HCT116 (cell line): Measurements from ENCODE around the gene AARSD1. TPM values are rescaled to one million over a fixed set of nuclear protein-coding genes. Genes with fewer than 3 reads are reported as not detected.

Experiments used
- ATAC-seq: fragments of 200-7000 bp; cut with Tn5 transposase; 2 replicates; pipeline ENCODE4 v1.9.1; 2020; ENCODE audit warnings: mild to moderate bottlenecking, moderate library complexity
- BruUV-seq: library from RNA; stranded (reverse); fragments of 400-500 nt; replicated peaks from 2 replicates; lab custom pipeline; 2021; lab: Mats Ljungman, UMichigan
- CTCF ChIA-PET: fragments of 300-600 bp; sonication (Branson Sonifier 250); formaldehyde crosslinking; loops from one replicate; lab custom pipeline; 2021; ENCODE audit warnings: antibody characterized with exemption; lab: Charles Lee
- POLR2A ChIA-PET: fragments of 300-600, 350-600 bp; sonication (Branson Sonifier 250); formaldehyde crosslinking; loops from one replicate; lab custom pipeline; 2021; ENCODE audit warnings: antibody characterized with exemption; lab: Charles Lee
- RAD21 ChIA-PET, 2 experiments: fragments of 300-600 bp; sonication (Branson Sonifier 250); formaldehyde crosslinking; loops; one replicate each; lab custom pipeline; 2023; ENCODE audit warnings: low total read pairs in 2 of 2; ENCODE audit not compliant: uncharacterized antibody in 2 of 2, unreplicated experiment in 2 of 2, low non-redundant PET in 1 of 2; lab: Charles Lee
- DNase-seq: peaks from one replicate; pipeline ENCODE4 v3.0.0-alpha.2; 2010; ENCODE audit warnings: low read depth, low spot score
- H2AFZ ChIP-seq: fragments of 200-600 bp; shearing (Covaris generic), sonication (generic); 2 replicates; pipeline ENCODE4 v1.6.1; 2017; ENCODE audit warnings: low read depth, mixed run types, mixed read lengths, antibody characterized with exemption, low read length; ENCODE audit not compliant: poor library complexity, severe bottlenecking
- H3K27ac ChIP-seq: 2 replicates; pipeline ENCODE4 v1.5.1; 2012; ENCODE audit warnings: low read depth, low read length
- H3K27me3 ChIP-seq: fragments of 200-600 bp; sonication (generic); 2 replicates; pipeline ENCODE4 v1.6.1; 2016; ENCODE audit warnings: mixed run types, low read length, mixed read lengths; ENCODE audit not compliant: insufficient read depth
- H3K36me3 ChIP-seq, 2 experiments: fragments of 200-500 bp in 1 of 2; fragments of 200-600 bp in 1 of 2; sonication (Bioruptor generic) in 1 of 2; sonication (generic) in 1 of 2; 2 replicates each; pipeline versions ENCODE4 v1.5.1 to v1.6.1; 2014 to 2016; ENCODE audit warnings: low read length in 2 of 2, inconsistent platforms in 1 of 2, mixed read lengths in 1 of 2, mixed run types in 1 of 2; ENCODE audit not compliant: insufficient read depth in 2 of 2, control insufficient read depth in 1 of 2
- H3K4me1 ChIP-seq, 2 experiments: fragments of 200-600 bp in 1 of 2; sonication (generic) in 1 of 2; 2 replicates each; pipeline versions ENCODE4 v1.5.1 to v1.6.1; 2012 to 2017; ENCODE audit warnings: low read length in 2 of 2, inconsistent platforms in 1 of 2, mild to moderate bottlenecking in 1 of 2, mixed read lengths in 1 of 2, mixed run types in 1 of 2, moderate library complexity in 1 of 2; ENCODE audit not compliant: insufficient read depth in 2 of 2, control insufficient read depth in 1 of 2
- H3K4me2 ChIP-seq: fragments of 200-600 bp; sonication (generic); 2 replicates; pipeline ENCODE4 v1.6.1; 2017; ENCODE audit warnings: mixed run types, low read length, mixed read lengths
- H3K4me3 ChIP-seq, 2 experiments: fragments of 200-600 bp in 1 of 2; sonication (generic) in 1 of 2; replicated peaks in 1 of 2; 2 replicates each; pipeline ENCODE4 v1.5.1; 2011 to 2016; ENCODE audit warnings: low read length in 2 of 2, control low read depth in 1 of 2, low read depth in 1 of 2, mild to moderate bottlenecking in 1 of 2, mixed read lengths in 1 of 2, mixed run types in 1 of 2
- H3K79me2 ChIP-seq: fragments of 200-600 bp; sonication (generic); 2 replicates; pipeline ENCODE4 v1.6.1; 2017; ENCODE audit warnings: mild to moderate bottlenecking, mixed run types, low read length, moderate library complexity, mixed read lengths; ENCODE audit not compliant: insufficient read depth
- H3K9ac ChIP-seq: fragments of 200-600 bp; sonication (generic); 2 replicates; pipeline ENCODE4 v1.6.1; 2016; ENCODE audit warnings: low read length, mixed read lengths
- H3K9me2 ChIP-seq: fragments of 200-600 bp; sonication (generic), shearing (Covaris generic); 2 replicates; pipeline ENCODE4 v1.6.1; 2017; ENCODE audit warnings: mixed run types, mild to moderate bottlenecking, moderate library complexity; ENCODE audit not compliant: insufficient read depth
- H3K9me3 ChIP-seq, 2 experiments: fragments of 200-500 bp in 1 of 2; fragments of 200-600 bp in 1 of 2; sonication (Bioruptor generic) in 1 of 2; sonication (generic) in 1 of 2; 2 replicates each; pipeline ENCODE4 v1.6.1; 2014 to 2017; ENCODE audit warnings: low read length in 2 of 2, mixed read lengths in 2 of 2, inconsistent platforms in 1 of 2, low read depth in 1 of 2, mild to moderate bottlenecking in 1 of 2, mixed run types in 1 of 2, moderate library complexity in 1 of 2; ENCODE audit not compliant: control insufficient read depth in 1 of 2, insufficient read depth in 1 of 2
- H4K20me1 ChIP-seq: fragments of 200-600 bp; sonication (generic), shearing (Covaris generic); 2 replicates; pipeline ENCODE4 v1.6.1; 2017; ENCODE audit warnings: mixed run types, mild to moderate bottlenecking, moderate library complexity; ENCODE audit not compliant: insufficient read depth
- ATF3 ChIP-seq: IDR thresholded peaks from 2 replicates; pipeline ENCODE4 v1.6.1; 2012
- CBX3 ChIP-seq: IDR thresholded peaks from 2 replicates; pipeline ENCODE4 v1.6.1; 2012; ENCODE audit warnings: low read depth
- CEBPB ChIP-seq: IDR thresholded peaks from 2 replicates; pipeline ENCODE4 v1.6.1; 2012; ENCODE audit warnings: low read depth
- EGR1 ChIP-seq: IDR thresholded peaks from 2 replicates; pipeline ENCODE4 v1.6.1; 2012; ENCODE audit warnings: low read depth
- ELF1 ChIP-seq: IDR thresholded peaks from 2 replicates; pipeline ENCODE4 v1.6.1; 2012; ENCODE audit warnings: low read depth, borderline replicate concordance
- EZH2 ChIP-seq: fragments of 200-600 bp; sonication (generic); IDR thresholded peaks from 2 replicates; pipeline ENCODE4 v1.6.1; 2017; ENCODE audit warnings: antibody characterized with exemption, mixed run types
- FOSL1 ChIP-seq: IDR thresholded peaks from 2 replicates; pipeline ENCODE4 v1.6.1; 2012; ENCODE audit warnings: low read depth
- JUND ChIP-seq: IDR thresholded peaks from 2 replicates; pipeline ENCODE4 v1.6.1; 2012
- POLR2A ChIP-seq: IDR thresholded peaks from 2 replicates; pipeline ENCODE4 v1.7.0; 2011; ENCODE audit warnings: borderline replicate concordance; ENCODE audit not compliant: insufficient read depth, insufficient read length; ENCODE audit errors: extremely low read depth
- POLR2AphosphoS5 ChIP-seq: IDR thresholded peaks from 2 replicates; pipeline ENCODE4 v1.6.1; 2011; ENCODE audit warnings: mild to moderate bottlenecking, low read depth, low read length, moderate library complexity
- SIN3A ChIP-seq: IDR thresholded peaks from 2 replicates; pipeline ENCODE4 v1.6.1; 2012; ENCODE audit warnings: low read depth
- SRF ChIP-seq: IDR thresholded peaks from 2 replicates; pipeline ENCODE4 v1.6.1; 2012; ENCODE audit warnings: low read depth
- TCF7L2 ChIP-seq: IDR thresholded peaks from 2 replicates; pipeline ENCODE4 v1.7.0; 2011; ENCODE audit warnings: borderline replicate concordance, inconsistent platforms; ENCODE audit not compliant: insufficient read depth, insufficient read length; ENCODE audit errors: extremely low read depth
- YY1 ChIP-seq: IDR thresholded peaks from 2 replicates; pipeline ENCODE4 v1.6.1; 2011; ENCODE audit warnings: low read length, low read depth, moderate library complexity, mild to moderate bottlenecking; ENCODE audit not compliant: insufficient replicate concordance; ENCODE audit errors: extremely low read depth
- ZBTB33 ChIP-seq: IDR thresholded peaks from 2 replicates; pipeline ENCODE4 v1.6.1; 2011; ENCODE audit warnings: mild to moderate bottlenecking, low read length, moderate library complexity; ENCODE audit not compliant: insufficient replicate concordance; ENCODE audit errors: extremely low read depth
- ZFX ChIP-seq: fragments of 450-650 bp; IDR thresholded peaks from 2 replicates; pipeline ENCODE4 v1.6.1; 2017
- ZNF274 ChIP-seq: fragments of 200-500 bp; sonication (Bioruptor generic); IDR thresholded peaks from 2 replicates; pipeline ENCODE4 v1.6.1; 2014; ENCODE audit warnings: mild to moderate bottlenecking, low read depth, low read length, inconsistent platforms
- intact Hi-C: fragments of 100-400 bp; cut with micrococcal nuclease; formaldehyde crosslinking; loops from 2 replicates; pipeline ENCODE4 v1.10.0; 2022
- total RNA-seq: library from RNA; stranded (reverse); gene quantifications from one replicate; pipeline ENCODE4 v1.2.1, GENCODE V29; 2021; ENCODE audit not compliant: unreplicated experiment

The AARSD1 gene
- total RNA-seq, 1 experiment from 2014 or later, result 65.9 TPM

GRCh38 chr17:43013296-43013695 lies 49.0 kb upstream of the AARSD1 start:
- no peaks in the 10 kb centered on the region for H3K9me2 ChIP-seq
- no peak overlapping the region for H3K9ac ChIP-seq
- no peaks in the 10 kb centered on the region for H3K79me2 ChIP-seq
- H3K4me3 ChIP-seq, result no peak overlapping the region
- H3K36me3 ChIP-seq, result peaks cover 0 to 9% of the 10 kb centered on the region in 2 experiments; a peak in 3 of 4 replicates
- no peak overlapping the region for H3K27ac ChIP-seq
- POLR2A ChIA-PET, result interaction anchor here (1.5 to 1.7 kb wide), 2 partner anchors 9 to 15 kb away, joined by 6 read pairs; partner anchors contain the start of gene RPL27
- H3K4me2 ChIP-seq, result no peak overlapping the region
- TF ChIP-seq CEBPB (no peak), ZNF274 (no peak), FOSL1 (no peak), CBX3 (no peak), POLR2AphosphoS5 (no peak)
- no peaks in the 10 kb centered on the region for H4K20me1 ChIP-seq
- H3K27me3 ChIP-seq, result no peaks in the 10 kb centered on the region
- H3K4me1 ChIP-seq, result peaks cover 10 to 25% of the 10 kb centered on the region in 2 experiments; a peak in 3 of 4 replicates
- H3K9me3 ChIP-seq, result no peaks in the 10 kb centered on the region
- ATAC-seq (no peak), DNase-seq (no peak)
- RAD21 ChIA-PET, result no interaction called here
- intact Hi-C loops, result no loop called here
- no peak overlapping the region for H2AFZ ChIP-seq
- CTCF ChIA-PET, result interaction anchor here (1.6 kb wide), 1 partner anchor 11 kb away, joined by 5 read pairs; no protein-coding TSS in a partner anchor
- BruUV-seq, result no TSS peak

GRCh38 chr17:43011728-43012472 lies 47.6 kb upstream of the AARSD1 start:
- Histone ChIP-seq H3K9me2 (no peaks in the 10 kb centered on the region), H3K4me1 (peaks cover 10 to 29% of the 10 kb centered on the region in 2 experiments; a peak in 3 of 4 replicates), H2AFZ (no peak overlapping the region), H3K36me3 (0 out of 4 replicates have a peak, but pooled peaks cover 0 to 3% of the 10 kb centered on the region in 2 experiments), H4K20me1 (no peaks in the 10 kb centered on the region), H3K4me3 (no peak overlapping the region), H3K4me2 (no peak overlapping the region), H3K9ac (no peak overlapping the region; the same call in 1 of the 2 replicates), H3K27me3 (no peaks in the 10 kb centered on the region), H3K9me3 (no peaks in the 10 kb centered on the region), H3K79me2 (no peaks in the 10 kb centered on the region), H3K27ac (no peak overlapping the region)
- POLR2A ChIA-PET, result interaction anchor here (1.4 to 1.7 kb wide), 3 partner anchors 8 to 14 kb away, joined by 4 to 6 read pairs (median 6); partner anchors contain the start of gene RPL27
- BruUV-seq, result no TSS peak
- ATAC-seq (no peak), DNase-seq (no peak)
- CTCF ChIA-PET, result interaction anchor here (1.6 kb wide), 1 partner anchor 12 kb away, joined by 5 read pairs; no protein-coding TSS in a partner anchor
- intact Hi-C loops, result no loop called here
- RAD21 ChIA-PET, result no interaction called here
- TF ChIP-seq CBX3 (no peak), ZBTB33 (no peak), SRF (no peak), CEBPB (no peak), ELF1 (no peak), EGR1 (no peak), TCF7L2 (no peak), YY1 (no peak), EZH2 (no peak), POLR2A (no peak), ZFX (no peak), JUND (no peak), ATF3 (no peak), SIN3A (no peak)
